ENCODE results near the gene SERPINB6. TPM values are rescaled to one million over a fixed set of nuclear protein-coding genes. Genes with fewer than 3 reads are reported as not detected.
"Not testable (repeated sequence)": the region's sequence is repeated elsewhere in the genome, so short reads cannot be mapped to it uniquely, and the experiment has no call there.

SERPINB6 gene
- total RNA-seq, 1 donor from 2014 or later: 120 TPM

- H3K4me3 ChIP-seq (ENCODE audit: low read depth, low read length): no peak overlapping the region
- no peak for TF ChIP-seq CTCF (conservative IDR thresholded peaks at IDR 0.05; ENCODE audit: low read depth, low read length)
- no peak for DNase-seq (ENCODE audit: low read depth)
Measured at GRCh38 chr6:3007571-3007970, 36.2 kb upstream of the SERPINB6 start.

GRCh38 chr6:3006476-3006875 is 35.1 kb upstream of the SERPINB6 start:
- no peak overlapping the region for H3K4me3 ChIP-seq (ENCODE audit: low read depth, low read length)
- TF ChIP-seq CTCF (conservative IDR thresholded peaks at IDR 0.05; ENCODE audit: low read depth, low read length): no peak
- no peak for DNase-seq (ENCODE audit: low read depth)

GRCh38 chr6:3005874-3006273 is 34.5 kb upstream of the SERPINB6 start:
- no peak for TF ChIP-seq CTCF (conservative IDR thresholded peaks at IDR 0.05; ENCODE audit: low read depth, low read length)
- no peak overlapping the region for H3K4me3 ChIP-seq (ENCODE audit: low read depth, low read length)
- DNase-seq (ENCODE audit: low read depth): no peak

- no peak for DNase-seq (ENCODE audit: low read depth)
- no peak overlapping the region for H3K4me3 ChIP-seq (ENCODE audit: low read depth, low read length)
- TF ChIP-seq CTCF (conservative IDR thresholded peaks at IDR 0.05; ENCODE audit: low read depth, low read length): no peak
Measured at GRCh38 chr6:3005077-3005476, 33.7 kb upstream of the SERPINB6 start.

GRCh38 chr6:3003226-3003625 is 31.9 kb upstream of the SERPINB6 start:
- DNase-seq (ENCODE audit: low read depth); H3K4me3 ChIP-seq (ENCODE audit: low read depth, low read length): not testable (repeated sequence)

- no peak overlapping the region for H3K4me3 ChIP-seq (ENCODE audit: low read depth, low read length)
- TF ChIP-seq CTCF (conservative IDR thresholded peaks at IDR 0.05; ENCODE audit: low read depth, low read length): peak; percentile 70
- peak; percentile 41 for DNase-seq (ENCODE audit: low read depth)
Measured at GRCh38 chr6:3001773-3002293, 30.5 kb upstream of the SERPINB6 start.

GRCh38 chr6:3001146-3001772 is 29.9 kb upstream of the SERPINB6 start:
- H3K4me3 ChIP-seq (ENCODE audit: low read depth, low read length): no peak overlapping the region
- no peak for TF ChIP-seq CTCF (conservative IDR thresholded peaks at IDR 0.05; ENCODE audit: low read depth, low read length)
- no peak for DNase-seq (ENCODE audit: low read depth)

All from epithelial cell of proximal tubule (primary cell).